ENCODE data around the gene SLIT3.
A peak's percentile ranks its signal among the peaks of the same experiment; 100 is the strongest.
"Not testable (repeated sequence)": the region's sequence is repeated elsewhere in the genome, so short reads cannot be mapped to it uniquely, and the experiment has no call there.

Gene SLIT3

GRCh38 chr5:169219351-169219750, 81.6 kb downstream of the SLIT3 start:
- DNase-seq (ENCODE audit: low read depth), result no peak

- DNase-seq (ENCODE audit: low read depth), result no peak
Measured at GRCh38 chr5:169218861-169219260, 82.1 kb downstream of the SLIT3 start.

GRCh38 chr5:169218176-169218575, 82.8 kb downstream of the SLIT3 start:
- no peak for DNase-seq (ENCODE audit: low read depth)

GRCh38 chr5:169216866-169217265, 84.1 kb downstream of the SLIT3 start:
- no peak for DNase-seq (ENCODE audit: low read depth)

- peak; percentile 54 for DNase-seq (ENCODE audit: low read depth)
Measured at GRCh38 chr5:169213479-169213878, 87.5 kb downstream of the SLIT3 start.

DNA sequence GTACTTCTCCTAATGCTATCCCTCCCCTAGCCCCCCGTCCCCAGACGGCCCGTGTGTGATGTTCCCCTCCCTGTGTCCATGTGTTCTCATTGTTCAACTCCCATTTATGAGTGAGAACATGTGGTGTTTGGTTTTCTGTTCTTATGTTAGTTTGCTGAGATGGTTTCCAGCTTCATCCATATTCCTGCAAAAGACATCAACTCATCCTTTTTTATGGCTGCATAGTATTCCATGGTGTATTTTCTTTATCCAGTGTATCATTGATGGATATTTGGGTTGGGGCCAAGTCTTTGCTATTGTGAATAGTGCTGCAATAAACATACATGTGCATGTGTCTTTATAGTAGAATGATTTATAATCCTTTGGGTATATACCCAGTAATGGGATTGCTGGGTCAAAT, 89.2 kb downstream of the SLIT3 start:
- DNase-seq (ENCODE audit: low read depth), result not testable (repeated sequence)

DNA sequence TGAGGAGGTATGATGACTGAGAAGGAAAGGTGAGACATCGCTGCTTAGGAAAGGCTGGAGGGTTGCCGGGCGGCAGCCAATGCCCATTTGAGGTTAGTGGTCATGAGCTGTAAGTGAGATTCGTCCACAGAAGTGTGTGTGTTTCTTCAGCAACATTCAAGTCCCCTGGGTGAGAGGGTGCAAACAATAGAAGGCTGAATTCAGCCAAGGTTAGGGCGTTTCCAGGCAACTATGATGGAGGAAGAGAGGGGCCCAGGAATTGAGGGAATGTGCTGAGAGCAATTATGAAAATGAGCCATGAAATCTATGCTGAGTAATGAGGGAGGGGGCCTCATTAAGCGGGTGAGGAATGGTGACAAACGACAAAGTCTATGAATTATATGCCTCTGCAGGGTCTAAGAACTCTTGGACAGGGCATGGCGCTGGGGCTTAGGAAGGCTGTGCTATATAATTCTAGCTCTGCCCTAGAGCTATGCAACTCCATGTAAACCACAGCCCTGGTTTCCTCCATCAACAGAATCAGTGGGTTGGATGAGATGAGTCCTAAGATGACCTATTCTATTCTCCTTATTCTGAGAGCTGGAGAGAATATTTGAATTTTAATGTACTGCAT, 96.0 kb downstream of the SLIT3 start:
- DNase-seq (ENCODE audit: low read depth), result no peak

GRCh38 chr5:169202969-169203368, 98.0 kb downstream of the SLIT3 start:
- no peak for DNase-seq (ENCODE audit: low read depth)

DNA sequence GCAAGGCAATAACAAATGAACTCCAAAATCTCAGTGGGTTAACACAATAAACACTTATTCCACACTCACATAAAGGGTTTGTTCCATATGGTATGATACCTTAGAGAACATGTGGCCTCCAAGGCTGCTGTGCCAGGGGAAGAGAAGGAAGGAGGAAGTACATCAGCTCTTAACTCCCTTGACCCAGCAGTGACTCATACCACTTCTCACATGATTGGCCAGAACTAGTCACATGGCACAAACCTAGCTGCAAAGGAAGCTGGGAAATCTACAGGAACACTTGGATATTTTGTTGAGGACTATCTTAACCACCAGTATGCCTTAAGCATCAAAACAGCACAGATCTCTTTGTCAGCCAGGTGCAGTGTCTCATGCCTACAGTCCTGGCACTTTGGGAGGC, 99.3 kb downstream of the SLIT3 start:
- DNase-seq (ENCODE audit: low read depth), result no peak

GRCh38 chr5:169200125-169200778, 100.7 kb downstream of the SLIT3 start:
- no peak for DNase-seq (ENCODE audit: low read depth)

- no peak for DNase-seq (ENCODE audit: low read depth)
Measured at GRCh38 chr5:169197343-169197742, 103.6 kb downstream of the SLIT3 start.

GRCh38 chr5:169196059-169196458, 104.9 kb downstream of the SLIT3 start:
- no peak for DNase-seq (ENCODE audit: low read depth)

GRCh38 chr5:169195601-169196000, 105.3 kb downstream of the SLIT3 start:
- no peak for DNase-seq (ENCODE audit: low read depth)

DNA sequence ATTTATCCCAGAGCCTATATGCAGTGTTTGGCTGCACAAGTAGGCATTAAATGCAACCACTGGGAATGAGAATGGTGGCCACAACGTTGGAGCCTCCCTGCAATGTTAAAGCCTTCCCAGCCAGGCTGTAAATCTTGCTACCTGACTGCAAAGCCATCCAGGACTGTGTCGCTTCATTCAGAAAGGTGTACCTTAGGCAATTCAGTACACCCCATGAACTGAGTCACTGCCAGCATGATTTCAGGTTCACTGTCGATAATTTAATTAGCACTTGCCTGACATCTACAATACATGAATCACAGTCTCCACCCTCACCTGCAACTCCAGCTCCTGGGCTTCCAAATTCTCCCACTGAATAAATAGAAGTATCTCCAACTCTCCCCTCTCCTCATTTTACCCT, 108.4 kb downstream of the SLIT3 start:
- no peak for DNase-seq (ENCODE audit: low read depth)

- no peak for DNase-seq (ENCODE audit: low read depth)
Measured at GRCh38 chr5:169190849-169191248, 110.1 kb downstream of the SLIT3 start.

DNA sequence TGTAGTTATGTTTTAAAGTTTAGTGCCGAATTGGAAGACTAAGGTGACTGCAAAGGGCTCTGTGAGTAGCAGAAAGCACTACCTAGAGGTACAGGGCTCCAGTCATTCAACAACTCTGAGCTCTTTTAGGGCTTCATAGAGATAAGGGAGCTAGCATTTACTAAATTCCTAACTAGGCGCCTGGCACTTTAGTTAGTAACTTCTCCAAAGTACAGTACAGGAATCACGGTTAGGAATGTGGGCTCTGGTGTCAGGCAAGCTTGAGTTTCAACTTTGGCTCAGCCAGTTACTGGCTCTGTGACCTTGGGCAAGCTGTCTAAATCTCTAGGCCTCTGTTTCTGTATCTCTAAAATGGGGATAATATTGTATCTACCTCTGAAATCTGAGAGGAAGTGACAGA, 115.3 kb downstream of the SLIT3 start:
- no peak for DNase-seq (ENCODE audit: low read depth)

DNA sequence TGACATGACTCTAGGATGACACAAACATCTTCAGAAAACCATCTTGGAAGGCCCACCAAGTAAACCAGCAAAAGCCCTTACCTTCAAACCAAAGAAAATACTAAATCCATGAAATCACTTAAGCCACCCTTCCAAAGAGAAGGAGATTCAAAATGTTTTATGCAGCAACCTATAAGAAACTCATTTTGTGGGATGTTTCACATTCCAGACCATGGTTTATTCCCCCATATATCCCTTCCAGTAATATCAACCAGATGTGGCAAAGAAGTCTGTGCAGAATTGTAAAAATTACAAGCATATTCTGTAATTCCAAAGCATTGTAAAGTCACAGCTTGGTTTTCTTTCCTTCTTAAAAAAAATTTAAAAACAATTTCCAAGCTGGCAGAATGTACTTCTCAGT, 117.4 kb downstream of the SLIT3 start:
- peak; percentile 72 for DNase-seq (ENCODE audit: low read depth)

DNA sequence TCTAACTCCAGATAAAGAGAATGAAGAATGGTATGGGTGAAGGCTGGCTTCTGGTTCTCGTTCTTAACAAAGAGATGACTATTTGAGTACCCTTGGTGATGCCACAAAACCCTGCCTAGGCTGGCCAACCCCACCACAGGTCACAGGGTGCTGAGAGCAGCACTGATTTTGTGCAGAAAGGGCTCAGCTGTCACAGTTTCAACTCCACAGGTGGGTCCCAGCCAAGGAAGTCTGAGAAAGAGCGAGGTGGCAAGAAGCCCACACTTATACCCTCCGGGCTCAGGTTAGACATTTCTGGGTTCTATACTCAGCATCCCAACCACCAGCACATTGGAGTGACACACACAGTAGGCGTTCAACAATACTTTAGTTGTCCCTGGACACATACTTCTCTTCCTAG, 118.1 kb downstream of the SLIT3 start:
- DNase-seq (ENCODE audit: low read depth), result no peak

- no peak for DNase-seq (ENCODE audit: low read depth)
Measured at GRCh38 chr5:169181814-169182213, 119.1 kb downstream of the SLIT3 start.

- DNase-seq (ENCODE audit: low read depth), result no peak
Measured at GRCh38 chr5:169178754-169179153, 122.2 kb downstream of the SLIT3 start.

- DNase-seq (ENCODE audit: low read depth), result no peak
Measured at GRCh38 chr5:169178274-169178673, 122.7 kb downstream of the SLIT3 start.

GRCh38 chr5:169176709-169177694, 123.9 kb downstream of the SLIT3 start:
- no peak for DNase-seq (ENCODE audit: low read depth)

GRCh38 chr5:169175733-169176132, 125.2 kb downstream of the SLIT3 start:
- DNase-seq (ENCODE audit: low read depth), result no peak

Data from GM04504 (cell line).